Stimulated activated CD8-positive, alpha-beta memory T cell treated with anti-CD3 and anti-CD28 coated beads, Interleukin-15, amount 100 ng/mL, for 1 hour (primary cell): Measurements from ENCODE around the gene KIRREL3.

ENCODE experiments used
- DNase-seq: peaks from one replicate; pipeline ENCODE4 v3.0.0-alpha.2; 2020; ENCODE audit warnings: low read depth

Gene KIRREL3

DNA sequence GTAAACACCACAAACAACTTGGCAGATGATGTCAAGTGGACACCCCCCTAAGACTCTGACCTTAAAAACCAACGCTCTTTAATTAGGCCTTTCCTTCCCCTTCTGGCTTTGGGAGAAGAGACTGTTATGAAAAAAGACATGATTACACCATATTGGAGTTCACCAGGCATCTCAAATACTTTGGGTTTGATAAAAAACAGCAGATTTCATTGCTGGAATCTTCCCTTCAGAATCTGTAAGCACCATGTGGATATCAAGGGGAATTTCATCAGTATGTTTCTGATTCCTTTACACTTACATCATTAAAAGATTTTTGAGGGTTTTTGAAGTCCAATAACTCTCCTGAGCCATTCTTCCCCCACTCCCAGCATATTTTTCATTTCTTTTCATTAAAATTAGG is 85.6 kb downstream of the KIRREL3 start:
- no peak for DNase-seq

DNA sequence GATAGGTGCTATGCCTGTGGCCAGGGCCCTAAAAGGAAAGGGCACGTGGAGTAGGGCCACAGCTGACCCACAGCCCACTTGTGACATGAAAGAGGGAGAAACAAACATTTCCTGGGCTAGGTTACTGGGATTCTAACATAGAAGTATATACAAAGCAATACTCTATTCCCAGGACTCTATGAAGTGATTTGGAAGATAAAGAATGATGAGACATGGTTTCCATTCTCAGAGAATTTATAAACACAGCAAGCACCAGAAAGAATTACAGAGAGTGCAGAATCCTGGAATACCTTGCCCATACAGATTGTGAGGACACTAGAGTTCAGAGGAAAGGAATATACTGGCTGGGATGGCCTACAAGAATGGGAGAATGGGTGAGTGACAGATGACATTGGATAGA is 86.4 kb downstream of the KIRREL3 start:
- DNase-seq, result no peak

DNA sequence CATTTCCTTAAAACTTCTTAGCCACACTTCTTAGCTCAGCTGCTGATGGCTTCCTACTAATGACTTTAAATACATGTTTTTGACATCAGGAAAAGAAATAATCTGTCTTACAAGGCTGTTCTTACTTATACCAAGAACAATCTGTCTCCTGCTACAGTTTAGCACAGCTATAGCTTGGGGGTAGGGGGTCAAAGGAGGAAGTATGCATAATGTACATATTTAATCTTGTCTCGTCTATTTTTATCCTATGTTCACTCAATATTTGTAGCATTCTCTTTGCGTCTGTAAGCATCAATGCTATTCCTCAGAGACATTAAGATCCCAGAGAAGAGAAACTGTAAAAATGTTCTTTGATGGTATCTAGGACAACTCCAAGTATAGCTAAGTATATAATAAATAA is 96.0 kb downstream of the KIRREL3 start:
- DNase-seq, result no peak

DNA sequence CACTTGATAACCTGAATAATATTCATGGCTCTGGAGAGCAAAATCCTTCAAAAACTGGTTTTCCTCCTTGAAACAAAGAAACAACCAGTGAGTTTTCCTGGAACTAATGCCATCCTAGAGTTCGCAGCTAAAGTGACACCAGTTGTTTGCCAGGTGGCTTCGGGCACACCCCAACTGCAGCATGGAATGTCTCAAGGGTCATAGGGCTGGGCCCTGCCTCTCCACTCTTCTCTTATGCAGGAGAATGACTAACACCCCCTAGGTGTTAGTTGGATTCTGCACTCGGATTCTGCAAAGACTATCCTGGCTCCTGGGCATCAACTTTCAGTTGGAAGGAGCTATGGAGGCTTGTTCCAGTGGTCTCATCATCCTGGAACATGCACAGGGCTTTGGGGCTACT is 98.8 kb downstream of the KIRREL3 start:
- no peak for DNase-seq

DNA sequence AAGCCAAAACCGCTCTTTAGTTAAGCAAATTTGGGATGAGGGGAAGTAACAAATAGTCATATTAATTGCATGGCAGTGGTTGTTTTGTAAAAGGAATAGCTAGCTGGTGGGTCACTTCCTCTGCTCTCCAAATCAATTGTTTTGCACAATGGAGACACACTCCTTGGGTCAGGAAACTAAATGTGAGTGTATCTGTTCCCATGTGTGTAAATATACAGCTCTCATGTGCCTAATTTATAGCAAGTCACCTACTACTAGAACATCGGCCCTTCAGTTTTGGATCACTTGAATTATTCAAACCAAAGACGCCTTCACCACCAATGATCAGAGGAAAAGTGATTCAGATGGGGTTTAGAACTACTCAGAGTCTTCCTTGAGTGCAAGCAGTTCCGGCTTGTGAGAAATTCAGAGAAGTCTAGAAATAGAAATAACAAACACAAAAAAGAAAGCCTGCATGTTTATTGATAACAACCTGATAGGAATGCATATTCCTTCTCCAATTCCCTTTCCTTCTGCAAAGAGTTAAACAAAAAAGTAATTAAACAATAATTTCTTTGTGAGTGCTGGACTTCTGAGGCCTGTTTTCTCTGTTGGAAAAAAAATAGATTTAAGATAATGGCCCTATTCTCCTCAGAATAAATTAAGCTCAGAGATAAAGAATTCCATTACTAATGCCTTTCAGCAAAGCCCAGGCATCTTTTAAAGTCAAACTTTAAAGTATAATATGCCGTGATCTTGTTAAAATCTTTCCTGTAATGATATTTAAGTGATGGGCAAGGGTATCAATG is 100.4 kb downstream of the KIRREL3 start:
- DNase-seq, result no peak

DNA sequence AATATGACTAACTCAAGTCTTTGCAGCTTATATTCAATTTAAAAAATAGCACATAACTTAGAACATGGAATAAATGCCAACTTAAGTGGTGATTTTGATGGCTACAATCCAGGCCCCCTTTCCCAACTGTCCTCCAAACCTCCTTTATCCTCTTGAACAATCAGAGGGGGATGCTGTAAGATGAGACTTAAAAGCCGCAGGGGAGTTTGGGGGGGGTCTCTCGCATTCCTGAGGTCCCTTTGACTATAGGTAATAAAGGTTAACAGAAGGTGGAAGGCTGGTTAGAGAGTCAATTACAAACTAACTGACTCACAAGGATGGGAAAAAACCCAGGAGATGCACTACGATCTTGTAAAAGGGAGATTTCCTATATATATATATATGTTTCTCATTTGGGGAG is 101.8 kb downstream of the KIRREL3 start:
- DNase-seq, result no peak

DNA sequence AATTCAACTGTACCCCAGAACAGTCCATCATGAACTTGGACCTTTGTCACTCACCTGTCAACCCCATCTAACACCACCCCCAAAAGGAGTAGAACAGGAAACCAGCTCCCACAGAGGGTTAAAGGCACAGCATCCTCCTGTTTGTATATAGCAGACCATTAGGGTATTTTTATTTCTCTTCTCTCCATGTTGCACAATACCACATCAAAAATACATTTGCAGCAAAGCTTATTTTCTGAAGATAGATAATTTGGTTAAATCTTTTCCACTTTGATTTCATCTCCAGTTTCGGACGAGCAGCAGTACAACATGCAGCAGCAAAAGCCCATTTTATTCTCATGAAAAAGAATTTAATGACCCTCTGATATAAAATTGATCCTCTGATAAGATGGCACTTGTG is 103.1 kb downstream of the KIRREL3 start:
- no peak for DNase-seq

DNA sequence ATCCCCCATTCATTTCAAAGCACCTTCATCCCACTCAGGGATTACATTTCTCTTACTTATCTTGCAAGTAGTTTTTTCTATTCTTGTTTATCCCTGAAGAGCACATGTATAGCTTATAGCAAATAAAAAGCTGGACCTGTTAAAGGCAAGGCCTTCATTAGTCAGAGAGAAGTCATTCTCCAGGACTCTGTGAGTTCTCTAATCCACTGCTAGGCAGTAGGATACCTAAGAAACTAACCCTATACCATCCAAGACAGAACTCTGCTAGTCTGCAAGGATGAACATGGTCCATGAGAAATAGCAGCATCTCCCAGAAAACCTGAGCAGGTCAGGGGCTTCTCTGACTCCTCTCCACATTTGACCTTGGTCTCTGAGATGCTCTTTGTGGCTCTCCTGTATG is 104.5 kb downstream of the KIRREL3 start:
- no peak for DNase-seq

DNA sequence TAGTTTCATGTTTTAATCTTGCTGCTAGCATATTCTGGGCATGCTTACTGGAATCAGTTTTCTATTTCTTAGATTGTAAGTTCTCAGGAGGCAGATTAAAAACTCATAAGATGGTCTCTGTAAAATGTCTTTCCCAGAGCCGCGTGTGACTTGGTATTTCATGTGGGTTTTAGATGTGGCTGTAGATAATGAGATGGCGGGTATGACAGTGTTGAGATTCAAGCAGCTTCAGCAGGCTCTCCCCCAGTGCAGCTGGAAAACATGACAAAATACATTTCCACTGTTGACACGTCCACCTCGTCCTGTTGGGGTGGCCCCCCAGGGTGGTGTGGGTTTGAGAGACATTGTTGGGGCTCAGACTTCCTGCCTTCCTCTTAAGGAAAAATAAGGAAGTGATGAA is 106.8 kb downstream of the KIRREL3 start:
- no peak for DNase-seq

DNA sequence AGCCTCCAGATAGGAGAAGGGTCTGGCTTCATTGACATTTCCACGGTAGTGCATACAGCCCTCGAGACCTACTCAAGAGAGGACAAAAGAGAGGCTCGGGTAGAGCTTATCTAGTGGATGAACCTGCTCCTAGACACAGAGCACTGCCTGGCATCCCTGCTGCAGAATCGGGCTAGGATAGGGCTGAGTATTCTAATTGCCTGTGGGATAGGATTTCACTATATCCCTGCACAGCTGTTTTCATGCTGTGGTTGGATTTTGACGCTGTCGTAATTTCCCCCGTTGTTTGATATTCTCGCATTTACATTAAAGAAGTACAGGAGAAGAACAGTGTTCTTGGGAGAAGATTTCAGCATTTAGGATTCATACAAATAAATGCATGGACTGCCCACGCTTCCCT is 107.8 kb downstream of the KIRREL3 start:
- no peak for DNase-seq

DNA sequence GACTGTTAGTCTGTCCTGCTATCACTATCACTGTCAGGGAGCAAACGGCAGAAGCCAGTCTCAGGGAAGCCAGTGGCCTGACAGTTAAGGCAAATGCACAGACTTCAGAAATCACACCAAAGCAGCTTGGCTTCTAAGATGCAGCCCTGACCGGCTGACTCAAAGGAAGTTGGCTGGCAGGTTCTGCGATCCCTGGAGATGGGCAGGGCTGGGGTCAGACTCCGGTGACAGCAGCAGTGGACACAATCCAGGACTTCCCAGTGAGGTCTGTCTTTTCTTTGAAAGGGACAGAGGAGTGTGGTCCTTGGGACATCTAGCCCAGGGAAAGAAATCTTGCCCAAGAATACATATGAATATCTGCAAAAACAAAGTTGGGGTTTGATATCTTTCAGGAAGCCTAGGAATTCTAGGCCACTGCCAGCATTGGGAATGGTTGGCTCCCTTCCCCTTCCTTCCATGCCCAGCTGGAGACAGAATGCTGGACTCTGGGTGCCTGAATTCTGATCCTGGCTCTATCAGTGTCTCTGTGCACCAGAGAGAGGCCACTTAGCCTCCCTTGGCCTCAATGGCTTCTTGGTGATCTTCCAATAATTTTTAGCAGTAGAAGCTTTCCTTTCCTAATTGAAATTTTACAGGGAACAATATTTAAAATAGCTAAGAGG is 108.9 kb downstream of the KIRREL3 start:
- no peak for DNase-seq

DNA sequence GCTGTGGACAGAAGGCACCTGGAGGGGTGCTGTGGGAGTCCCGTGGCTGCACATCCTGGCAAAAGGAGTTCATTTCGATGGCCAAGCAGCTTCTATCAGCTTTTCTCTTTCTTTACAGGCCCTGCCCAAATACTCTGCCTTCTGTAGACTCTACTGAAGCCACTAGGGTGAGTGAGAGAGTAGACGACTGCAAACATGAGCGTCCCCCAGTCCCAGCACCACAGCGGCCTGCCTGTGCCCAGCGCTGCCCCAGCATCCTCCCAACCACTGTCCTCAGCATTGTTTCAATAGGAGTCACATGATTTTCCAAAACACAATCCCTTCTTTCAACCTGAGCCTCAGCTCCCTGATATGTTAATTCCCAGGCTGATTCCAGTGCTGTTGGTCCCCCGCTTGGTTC is 110.0 kb downstream of the KIRREL3 start:
- no peak for DNase-seq

DNA sequence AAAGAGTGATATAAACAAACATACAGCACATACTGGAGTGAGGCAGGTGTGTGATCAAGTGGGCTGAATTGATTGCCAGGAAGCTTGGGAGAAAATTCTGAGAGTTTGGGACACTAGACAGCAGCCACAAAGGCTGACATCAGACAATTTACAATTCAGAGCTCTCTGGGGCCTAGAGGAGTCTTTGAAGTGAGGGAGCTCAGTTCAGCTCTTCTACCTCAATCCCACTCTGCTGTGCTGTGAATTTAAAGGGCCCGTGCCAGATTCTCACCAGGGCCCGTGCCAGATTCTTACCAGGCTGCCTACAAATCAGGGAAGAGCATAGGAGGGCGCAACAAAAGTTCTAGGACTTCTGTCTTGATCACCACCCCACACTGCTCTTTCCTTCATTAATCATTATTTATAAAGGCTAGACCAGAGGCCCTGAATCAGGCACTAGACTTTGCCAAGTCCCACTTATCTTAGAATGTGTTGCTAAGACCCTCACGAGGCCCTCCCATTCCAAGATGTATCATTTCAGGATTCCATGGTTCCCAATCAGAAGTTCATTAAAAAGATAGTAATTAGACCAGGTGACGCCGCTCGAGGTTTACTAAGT is 112.4 kb downstream of the KIRREL3 start:
- no peak for DNase-seq

DNA sequence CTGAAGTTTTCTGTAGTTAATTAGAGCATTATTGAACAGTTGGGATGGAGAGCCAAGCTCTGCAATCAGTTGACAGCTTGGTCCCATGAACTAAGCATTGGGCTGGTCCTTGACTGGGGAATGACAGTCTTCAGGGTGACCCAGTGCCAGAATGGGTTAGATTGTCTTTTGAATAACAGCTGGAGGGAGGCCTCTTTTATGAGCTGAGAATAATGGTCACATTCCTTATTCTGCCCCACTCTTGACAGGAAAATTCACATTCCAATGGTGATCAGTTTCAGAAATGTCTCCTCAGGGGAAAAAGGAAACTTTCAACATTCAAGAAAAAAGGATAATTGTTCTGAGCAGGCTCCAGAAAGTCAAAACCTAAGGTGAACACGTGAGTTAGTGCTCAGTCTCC is 113.9 kb downstream of the KIRREL3 start:
- no peak for DNase-seq

DNA sequence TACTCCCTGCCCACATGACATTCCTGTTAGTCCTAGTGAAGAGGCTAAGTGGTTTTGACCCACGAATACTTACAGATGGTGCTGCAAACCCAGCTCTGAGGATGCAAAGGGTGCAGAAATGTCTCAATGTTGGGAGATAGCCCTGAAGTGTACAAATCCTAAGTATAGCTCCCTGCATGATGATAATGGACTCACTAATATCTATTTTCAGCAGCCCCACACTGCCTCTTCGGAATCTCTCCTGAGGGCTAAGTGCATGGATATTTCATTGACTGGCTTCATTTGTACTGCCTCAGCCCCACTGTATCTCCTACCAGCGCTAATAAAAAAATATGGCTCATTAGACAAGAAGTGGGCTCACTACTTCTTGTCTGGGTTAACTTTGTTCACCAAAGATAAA is 114.5 kb downstream of the KIRREL3 start:
- no peak for DNase-seq

DNA sequence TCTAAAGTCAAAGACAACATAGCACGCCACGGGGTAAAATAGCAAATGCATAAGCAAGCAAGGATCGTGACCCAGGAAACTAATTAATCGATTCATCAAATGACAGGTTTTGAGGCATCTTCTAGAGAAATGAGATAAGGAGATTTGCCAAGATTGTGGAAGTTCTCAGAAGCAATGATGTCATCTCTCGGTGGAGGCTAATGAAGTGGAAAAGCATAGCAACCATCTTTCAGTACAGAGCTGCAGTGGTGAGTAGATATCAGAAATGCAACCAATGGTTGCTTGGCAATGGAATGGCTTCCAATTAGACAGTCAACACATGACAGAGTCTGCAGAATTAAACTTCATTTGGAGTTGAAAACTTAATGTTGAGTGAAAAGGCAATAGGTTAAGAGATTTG is 116.0 kb downstream of the KIRREL3 start:
- no peak for DNase-seq

DNA sequence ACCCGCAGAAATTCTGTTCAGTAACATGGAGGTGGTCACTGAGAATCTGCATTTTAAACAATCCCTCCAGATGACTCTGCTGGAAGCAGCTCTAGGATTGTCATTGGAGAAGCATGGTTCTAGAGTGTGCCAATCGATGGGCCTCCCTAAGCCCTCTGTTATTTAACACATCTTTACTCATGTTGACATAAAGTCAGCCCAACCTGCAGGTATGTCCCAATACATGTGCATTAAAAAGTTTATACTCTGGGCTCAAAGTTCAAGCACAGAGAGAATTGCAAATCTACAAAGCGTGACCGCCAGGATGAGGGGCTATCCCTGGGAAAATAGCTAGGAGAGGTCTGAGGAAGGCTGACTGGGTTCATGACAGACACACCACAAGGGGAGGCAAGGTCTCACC is 116.4 kb downstream of the KIRREL3 start:
- no peak for DNase-seq

DNA sequence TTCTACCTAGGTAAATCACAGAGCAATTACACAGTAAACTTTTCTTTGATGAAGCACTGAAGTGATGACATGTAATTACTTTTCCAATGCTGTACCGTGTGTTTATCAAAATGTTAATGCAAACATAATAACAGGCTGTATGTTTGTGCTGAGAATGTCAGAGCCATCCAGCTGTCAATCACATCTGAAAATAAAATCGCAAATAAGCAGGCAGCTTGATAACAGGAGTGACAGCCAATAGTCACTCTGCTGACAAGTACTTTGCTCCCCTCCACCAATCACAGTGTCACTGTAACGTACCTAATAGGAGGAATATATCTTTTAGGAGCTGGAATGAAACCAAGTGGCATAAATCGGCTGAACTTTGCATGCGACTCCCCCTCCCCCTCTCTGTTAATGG is 119.7 kb downstream of the KIRREL3 start:
- no peak for DNase-seq

DNA sequence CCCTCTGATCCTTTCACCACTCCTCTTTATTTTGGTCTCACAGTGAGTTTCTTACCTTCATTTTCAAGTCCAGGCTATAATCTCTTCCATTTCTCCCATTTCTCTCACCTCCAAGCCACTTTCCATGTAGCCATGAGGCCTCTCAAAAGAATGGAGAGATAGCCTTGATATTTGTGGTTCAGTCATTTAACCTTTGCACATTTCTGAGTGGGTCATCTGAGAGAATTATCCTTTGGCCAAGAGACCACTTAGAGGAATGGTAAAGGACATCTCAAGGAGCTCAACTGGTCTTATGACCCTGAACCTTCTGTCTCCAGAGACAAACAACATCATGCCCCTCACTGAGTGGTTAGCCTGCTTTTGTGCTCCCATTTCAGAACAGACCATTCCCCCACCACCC is 121.1 kb downstream of the KIRREL3 start:
- no peak for DNase-seq

DNA sequence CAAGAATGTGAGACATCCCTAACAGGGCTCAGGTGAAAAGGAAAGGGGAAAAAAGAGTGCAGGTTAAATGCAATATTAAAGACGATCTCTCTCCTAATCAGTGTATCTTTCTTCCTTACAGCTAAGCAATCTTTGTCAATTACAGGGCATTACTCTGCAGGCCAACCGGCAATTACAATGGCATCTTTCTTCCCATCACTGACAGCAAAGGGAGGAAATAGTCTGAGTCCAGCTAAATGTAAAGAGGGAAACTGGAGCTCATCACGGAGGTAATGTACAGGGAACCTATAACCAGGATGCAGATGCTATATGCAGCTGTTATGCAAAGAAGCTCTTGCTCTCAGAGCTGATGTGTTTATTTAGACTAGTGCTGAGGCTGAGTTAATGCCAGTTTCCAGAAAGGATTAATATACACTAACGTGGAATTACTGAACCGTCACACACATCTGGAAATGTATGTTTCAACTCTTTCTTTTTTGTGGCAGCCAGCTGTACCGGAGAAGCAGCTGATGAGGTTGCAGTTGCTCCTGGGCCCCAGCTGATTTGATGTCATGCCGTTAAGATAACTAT is 121.6 kb downstream of the KIRREL3 start:
- no peak for DNase-seq

DNA sequence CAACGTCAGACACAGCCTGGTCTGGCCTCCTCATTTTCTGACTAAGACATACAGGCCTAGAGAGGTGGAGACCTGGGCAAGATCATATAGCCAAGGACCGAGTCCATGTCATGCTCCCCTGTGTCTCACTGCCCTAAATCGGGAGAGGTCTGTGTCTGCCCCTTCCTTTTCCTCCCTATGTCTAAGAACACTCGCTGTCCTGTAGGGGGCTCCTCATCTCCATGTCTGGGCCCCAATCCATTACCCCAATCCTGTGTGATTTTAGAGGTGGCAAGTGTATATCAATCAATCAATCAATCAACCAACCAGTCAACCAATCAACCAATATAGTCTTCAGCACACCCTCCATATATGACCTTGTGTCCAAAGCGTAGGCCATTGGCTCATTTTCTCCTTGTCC is 125.7 kb downstream of the KIRREL3 start:
- DNase-seq, result no peak

DNA sequence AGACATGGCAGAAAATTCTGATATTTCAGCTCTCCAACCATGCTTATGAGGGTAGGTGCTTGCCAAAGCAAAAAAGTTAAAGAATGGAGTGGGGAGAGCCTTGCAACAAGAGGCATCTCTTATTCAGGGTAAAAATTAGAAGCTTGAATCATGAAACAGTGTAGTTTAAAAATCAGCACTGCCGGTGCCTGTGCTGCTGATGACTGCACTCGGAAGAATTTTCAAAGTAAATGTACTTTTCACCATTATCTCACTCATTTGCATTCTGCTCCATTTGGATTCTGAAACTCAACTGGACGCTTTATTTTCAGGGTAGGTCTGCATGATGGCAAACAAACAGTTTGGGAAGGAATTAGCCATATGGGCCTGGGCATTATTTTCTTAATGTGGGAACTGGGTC is 126.3 kb downstream of the KIRREL3 start:
- DNase-seq, result no peak

DNA sequence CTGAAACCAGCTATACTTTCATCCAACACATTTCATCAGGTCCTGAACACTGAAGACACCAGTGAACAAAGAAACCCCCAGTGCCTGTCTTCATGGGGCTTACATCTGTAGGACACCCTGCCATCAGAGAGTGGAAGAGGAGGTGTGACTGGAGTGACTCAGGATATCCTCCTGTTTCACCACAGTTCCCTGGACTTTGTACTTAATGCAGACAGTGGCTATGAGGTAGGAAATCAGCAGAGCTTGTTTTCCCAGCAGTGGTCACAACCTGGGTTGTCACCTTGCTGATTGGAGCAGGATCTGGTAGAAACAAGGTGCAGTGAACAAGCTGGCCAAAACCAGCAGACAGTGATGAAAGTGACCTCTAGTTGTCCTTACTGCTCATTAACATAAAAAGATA is 128.8 kb downstream of the KIRREL3 start:
- no peak for DNase-seq
